MM.1S (cell line): ENCODE measurements around the gene MAP3K19.

Source experiments
- DNase-seq: peaks from one replicate; pipeline ENCODE4 v3.0.0-alpha.2; 2015
- H2AFZ ChIP-seq: fragments of 300-600 bp; sonication (generic); 2 replicates; pipeline ENCODE4 v1.6.0; 2016; ENCODE audit warnings: antibody characterized with exemption, low read length
- H3F3A ChIP-seq: fragments of 300-600 bp; sonication (generic); 2 replicates; pipeline ENCODE4 v1.6.1; 2016; ENCODE audit warnings: mild to moderate bottlenecking, antibody characterized with exemption, low read length, moderate library complexity, mixed read lengths; ENCODE audit not compliant: insufficient read depth
- H3K27ac ChIP-seq: fragments of 300-600 bp; sonication (generic); 2 replicates; pipeline ENCODE4 v1.5.1; 2016; ENCODE audit warnings: mild to moderate bottlenecking, low read length
- H3K27me3 ChIP-seq: fragments of 300-600 bp; sonication (generic); replicated peaks from 2 replicates; pipeline ENCODE4 v1.6.0; 2016; ENCODE audit warnings: low read length; ENCODE audit not compliant: insufficient read depth
- H3K36me3 ChIP-seq: fragments of 300-600 bp; sonication (generic); replicated peaks from 2 replicates; pipeline ENCODE4 v1.6.1; 2016; ENCODE audit warnings: mild to moderate bottlenecking, low read length, mixed read lengths; ENCODE audit not compliant: insufficient read depth
- H3K4me1 ChIP-seq: fragments of 300-600 bp; sonication (generic); 2 replicates; pipeline ENCODE4 v1.6.1; 2016; ENCODE audit warnings: low read length, mixed read lengths
- H3K4me2 ChIP-seq: fragments of 300-600 bp; sonication (generic); 2 replicates; pipeline ENCODE4 v1.6.0; 2016; ENCODE audit warnings: low read depth, low read length
- H3K4me3 ChIP-seq: fragments of 300-600 bp; sonication (generic); 2 replicates; pipeline ENCODE4 v1.5.1; 2016; ENCODE audit warnings: low read length, mixed read lengths
- H3K79me2 ChIP-seq: fragments of 300-600 bp; sonication (generic); 2 replicates; pipeline ENCODE4 v1.6.1; 2016; ENCODE audit warnings: mixed run types, low read length, mixed read lengths
- H3K9ac ChIP-seq: fragments of 300-600 bp; sonication (generic); 2 replicates; pipeline ENCODE4 v1.6.1; 2016; ENCODE audit warnings: low read length, mixed read lengths
- H3K9me2 ChIP-seq: fragments of 300-600 bp; sonication (generic); replicated peaks from 2 replicates; pipeline ENCODE4 v1.6.1; 2016; ENCODE audit warnings: mild to moderate bottlenecking, low read length, mixed read lengths; ENCODE audit not compliant: insufficient read depth
- H3K9me3 ChIP-seq: fragments of 300-600 bp; sonication (generic); replicated peaks from 2 replicates; pipeline ENCODE4 v1.6.1; 2016; ENCODE audit warnings: mild to moderate bottlenecking, low read length, mixed read lengths; ENCODE audit not compliant: insufficient read depth
- H4K20me1 ChIP-seq: fragments of 300-600 bp; sonication (generic); 2 replicates; pipeline ENCODE4 v1.6.1; 2016; ENCODE audit warnings: mild to moderate bottlenecking, low read length, moderate library complexity, mixed read lengths; ENCODE audit not compliant: insufficient read depth
- CTCF ChIP-seq: fragments of 300-600 bp; sonication (generic); IDR thresholded peaks from 2 replicates; pipeline ENCODE4 v1.5.1; 2016; ENCODE audit warnings: antibody characterized with exemption, low read length, mixed read lengths
- EZH2 ChIP-seq: fragments of 300-600 bp; sonication (generic); optimal IDR thresholded peaks from 2 replicates; pipeline ENCODE3; 2017; ENCODE audit warnings: low read depth, mild to moderate bottlenecking, antibody characterized with exemption, low read length, mixed read lengths
- EZH2phosphoT487 ChIP-seq: fragments of 300-600 bp; sonication (generic); IDR thresholded peaks from 2 replicates; pipeline ENCODE4 v1.6.1; 2018; ENCODE audit warnings: antibody characterized with exemption, low read length

MAP3K19 gene

GRCh38 chr2:134988994-134989605, 58.1 kb downstream of the MAP3K19 start:
- Histone ChIP-seq H3K36me3 (no peaks in the 10 kb centered on the region), H3K9me3 (no peaks in the 10 kb centered on the region), H3F3A (no peaks in the 10 kb centered on the region), H3K9me2 (no peaks in the 10 kb centered on the region), H4K20me1 (no peaks in the 10 kb centered on the region), H3K4me2 (no peak overlapping the region), H3K79me2 (no peaks in the 10 kb centered on the region), H3K4me1 (0 out of 2 replicates have a peak, but pooled peaks cover 3% of the 10 kb centered on the region), H3K4me3 (no peak overlapping the region), H3K27me3 (no peaks in the 10 kb centered on the region), H2AFZ (no peak overlapping the region), H3K9ac (no peak overlapping the region), H3K27ac (no peak overlapping the region)
- TF ChIP-seq CTCF = peak; percentile 54
- TF ChIP-seq EZH2 = no peak
- no peak for TF ChIP-seq EZH2phosphoT487
- peak; percentile 49 for DNase-seq

- Histone ChIP-seq H3K9ac (no peak overlapping the region), H3K36me3 (no peaks in the 10 kb centered on the region), H3K9me2 (no peaks in the 10 kb centered on the region), H2AFZ (no peak overlapping the region), H3K4me2 (no peak overlapping the region), H3K79me2 (no peaks in the 10 kb centered on the region), H3K27me3 (no peaks in the 10 kb centered on the region), H3K4me1 (0 out of 2 replicates have a peak, but pooled peaks cover 7% of the 10 kb centered on the region), H3K4me3 (no peak overlapping the region), H3F3A (no peaks in the 10 kb centered on the region), H3K27ac (no peak overlapping the region), H4K20me1 (no peaks in the 10 kb centered on the region), H3K9me3 (no peaks in the 10 kb centered on the region)
- DNase-seq = no peak
- no peak for TF ChIP-seq EZH2phosphoT487
- TF ChIP-seq EZH2 = no peak
- no peak for TF ChIP-seq CTCF
Observed at GRCh38 chr2:134985061-134985460, 62.2 kb downstream of the MAP3K19 start.

DNA sequence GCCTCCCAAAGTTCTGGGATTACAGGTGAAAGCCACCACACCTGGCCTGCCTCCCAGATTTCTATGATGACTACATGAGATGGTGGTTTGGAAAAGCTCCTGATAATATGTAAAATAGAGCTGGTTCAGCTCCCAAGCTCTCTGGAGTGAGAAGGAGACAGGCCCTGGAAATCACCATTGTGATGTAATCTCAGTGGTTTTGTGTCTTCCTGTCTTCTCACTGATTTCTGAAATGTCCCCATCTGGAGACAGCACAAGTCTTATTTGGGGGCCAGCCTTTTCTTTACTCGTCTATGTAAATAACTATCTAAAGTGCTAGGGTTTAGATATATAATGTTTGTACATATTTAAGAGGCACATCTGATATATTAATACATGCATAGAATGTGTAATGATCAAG, 64.6 kb downstream of the MAP3K19 start:
- H3K9me3 ChIP-seq = no peaks in the 10 kb centered on the region
- H3K4me2 ChIP-seq = no peak overlapping the region
- TF ChIP-seq EZH2 (no peak), EZH2phosphoT487 (no peak)
- no peaks in the 10 kb centered on the region for H3K79me2 ChIP-seq
- no peaks in the 10 kb centered on the region for H4K20me1 ChIP-seq
- 0 out of 2 replicates have a peak, but pooled peaks cover 7% of the 10 kb centered on the region for H3K4me1 ChIP-seq
- no peaks in the 10 kb centered on the region for H3F3A ChIP-seq
- DNase-seq = no peak
- H3K27me3 ChIP-seq = no peaks in the 10 kb centered on the region
- no peak overlapping the region for H3K4me3 ChIP-seq
- no peak overlapping the region for H3K9ac ChIP-seq
- H3K27ac ChIP-seq = no peak overlapping the region
- H3K36me3 ChIP-seq = no peaks in the 10 kb centered on the region
- H2AFZ ChIP-seq = no peak overlapping the region
- no peaks in the 10 kb centered on the region for H3K9me2 ChIP-seq

- Histone ChIP-seq H3K9me3 (no peaks in the 10 kb centered on the region), H3K36me3 (no peaks in the 10 kb centered on the region), H2AFZ (no peak overlapping the region), H3F3A (peaks cover 6% of the 10 kb centered on the region), H3K4me2 (no peak overlapping the region), H3K27me3 (no peaks in the 10 kb centered on the region), H3K4me1 (peaks cover 18% of the 10 kb centered on the region), H3K4me3 (no peak overlapping the region), H3K9ac (no peak overlapping the region), H3K79me2 (no peaks in the 10 kb centered on the region), H4K20me1 (no peaks in the 10 kb centered on the region), H3K27ac (no peak overlapping the region), H3K9me2 (no peaks in the 10 kb centered on the region)
- TF ChIP-seq CTCF (no peak), EZH2 (no peak), EZH2phosphoT487 (no peak)
- DNase-seq = no peak
Observed at GRCh38 chr2:134980639-134981038, 66.6 kb downstream of the MAP3K19 start.
